ENCODE measurements around the gene LRRC15.

The LRRC15 gene

GRCh38 chr3:194369522-194370279, at the start of gene LRRC15:
Gene LRRC15 (minus strand): TSS chr3:194369743. CDS start chr3:194361043, 8,700 bp downstream.
- DNase-seq, result no peak

- DNase-seq, result no peak
These were observed 49.1 kb upstream of the LRRC15 start for GRCh38 chr3:194418671-194419070.

GRCh38 chr3:194407423-194407822, 37.9 kb upstream of the LRRC15 start:
- DNase-seq, result no peak

GRCh38 chr3:194405766-194406165, 36.2 kb upstream of the LRRC15 start:
- no peak for DNase-seq

GRCh38 chr3:194404365-194405140, 35.0 kb upstream of the LRRC15 start:
- peak; percentile 16 for DNase-seq

- no peak for DNase-seq
These were observed 32.4 kb upstream of the LRRC15 start for GRCh38 chr3:194401868-194402329.

GRCh38 chr3:194401346-194401745, 31.8 kb upstream of the LRRC15 start:
- no peak for DNase-seq

GRCh38 chr3:194399874-194400411, 30.4 kb upstream of the LRRC15 start:
- DNase-seq, result no peak

- DNase-seq, result no peak
These were observed 29.6 kb upstream of the LRRC15 start, which contains the start of gene GP5 for GRCh38 chr3:194399166-194399565. Gene GP5 (minus strand): TSS chr3:194399266. CDS start chr3:194398282, 984 bp downstream.

- DNase-seq, result no peak
These were observed 28.3 kb upstream of the LRRC15 start for GRCh38 chr3:194397757-194398312.

- no peak for DNase-seq
These were observed 27.6 kb upstream of the LRRC15 start for GRCh38 chr3:194396859-194397756.

- DNase-seq, result no peak
These were observed 27.0 kb upstream of the LRRC15 start for GRCh38 chr3:194396539-194396858.

GRCh38 chr3:194395778-194396538, 26.4 kb upstream of the LRRC15 start:
- DNase-seq, result no peak

- no peak for DNase-seq
These were observed 25.7 kb upstream of the LRRC15 start for GRCh38 chr3:194395212-194395611.

GRCh38 chr3:194392576-194392975, 23.0 kb upstream of the LRRC15 start:
- DNase-seq, result no peak

GRCh38 chr3:194390835-194391234, 21.3 kb upstream of the LRRC15 start:
- no peak for DNase-seq

- DNase-seq, result no peak
These were observed 19.7 kb upstream of the LRRC15 start for GRCh38 chr3:194389269-194389668.

GRCh38 chr3:194387926-194388418, 18.4 kb upstream of the LRRC15 start:
- DNase-seq, result no peak

- no peak for DNase-seq
These were observed 17.7 kb upstream of the LRRC15 start for GRCh38 chr3:194387276-194387675.

GRCh38 chr3:194386648-194387047, 17.1 kb upstream of the LRRC15 start:
- no peak for DNase-seq

GRCh38 chr3:194386066-194386465, 16.5 kb upstream of the LRRC15 start:
- DNase-seq, result no peak

All from DMS 273 treated with DMSO at 0.1 percent for 48 hours (cell line).